HG03103 (cell line): ENCODE measurements around the gene HNRNPA2B1.
A peak's percentile ranks its signal among the peaks of the same experiment; 100 is the strongest.

Source experiments
- ATAC-seq: cut with Tn5 transposase; IDR thresholded peaks from one replicate; pipeline ENCODE4 v1.9.1; 2021; ENCODE audit warnings: low read depth; ENCODE audit not compliant: unreplicated experiment

The HNRNPA2B1 gene

GRCh38 chr7:26200444-26201246 is at the start of gene HNRNPA2B1:
Gene HNRNPA2B1 (minus strand): TSS chr7:26200746. CDS start chr7:26200577, 169 bp downstream.
- ATAC-seq: peak; percentile 48

- ATAC-seq: no peak
Measured at GRCh38 chr7:26250239-26250638, 49.7 kb upstream of the HNRNPA2B1 start.

GRCh38 chr7:26245150-26245549 is 44.6 kb upstream of the HNRNPA2B1 start:
- no peak for ATAC-seq

DNA sequence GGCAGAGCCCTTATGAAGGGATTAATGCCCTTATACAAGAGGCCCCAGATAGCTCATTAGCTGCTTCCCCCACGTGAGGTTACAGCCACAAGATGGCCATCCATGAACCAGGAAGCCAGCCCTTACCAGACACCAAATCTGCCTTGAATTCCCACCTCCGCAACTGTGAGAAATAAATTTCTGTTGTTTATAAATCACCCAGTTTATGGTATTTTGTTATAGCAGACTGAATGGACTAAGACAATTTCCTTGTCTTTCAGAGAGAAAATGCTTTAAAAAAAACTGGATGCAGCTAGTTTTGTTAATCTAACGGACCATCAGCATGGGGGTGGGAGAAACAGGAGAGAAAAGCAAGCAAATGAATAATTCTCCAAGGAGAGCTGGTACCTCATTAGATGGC is 37.5 kb upstream of the HNRNPA2B1 start:
- ATAC-seq: no peak

GRCh38 chr7:26237035-26237807 is 36.7 kb upstream of the HNRNPA2B1 start:
- ATAC-seq: no peak

GRCh38 chr7:26233902-26234511 is 33.5 kb upstream of the HNRNPA2B1 start:
- ATAC-seq: no peak

- ATAC-seq: no peak
Measured at GRCh38 chr7:26227987-26228386, 27.4 kb upstream of the HNRNPA2B1 start.

- no peak for ATAC-seq
Measured at GRCh38 chr7:26224359-26224758, 23.8 kb upstream of the HNRNPA2B1 start.

- ATAC-seq: no peak
Measured at GRCh38 chr7:26216049-26216448, 15.5 kb upstream of the HNRNPA2B1 start.

DNA sequence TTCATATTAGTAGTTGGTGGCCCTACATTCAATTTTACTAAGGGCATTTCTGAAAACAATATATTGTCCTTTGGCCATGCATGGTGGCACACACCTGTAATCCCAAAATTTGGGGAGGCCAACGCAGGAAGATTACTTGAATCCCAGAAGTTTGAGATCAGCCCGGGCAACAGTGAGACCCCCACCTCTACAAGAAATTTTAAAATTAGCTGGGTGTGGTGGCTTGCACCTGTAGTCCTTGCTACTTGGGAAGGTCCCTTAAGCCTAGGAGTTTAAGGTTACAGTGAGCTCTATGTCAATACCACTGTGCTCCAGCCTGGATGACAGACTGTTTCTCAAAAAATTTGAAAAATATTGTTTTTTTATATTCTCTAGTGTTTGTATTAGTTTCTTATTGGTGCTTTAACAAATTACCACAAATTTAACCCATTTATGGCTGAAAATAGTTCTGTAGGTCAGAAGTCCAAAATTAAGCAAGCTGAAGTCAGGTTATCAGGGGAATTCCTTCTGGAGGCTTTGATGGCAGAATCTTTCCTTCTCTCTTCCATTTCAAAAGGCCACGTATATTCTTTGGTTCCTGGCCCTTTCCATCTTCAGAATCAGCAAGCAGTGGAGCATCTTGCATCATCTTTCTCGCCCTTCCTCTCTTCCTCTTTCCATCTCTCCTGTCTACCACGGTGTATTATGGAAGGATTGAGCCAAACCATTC is 13.4 kb upstream of the HNRNPA2B1 start:
- ATAC-seq: no peak

DNA sequence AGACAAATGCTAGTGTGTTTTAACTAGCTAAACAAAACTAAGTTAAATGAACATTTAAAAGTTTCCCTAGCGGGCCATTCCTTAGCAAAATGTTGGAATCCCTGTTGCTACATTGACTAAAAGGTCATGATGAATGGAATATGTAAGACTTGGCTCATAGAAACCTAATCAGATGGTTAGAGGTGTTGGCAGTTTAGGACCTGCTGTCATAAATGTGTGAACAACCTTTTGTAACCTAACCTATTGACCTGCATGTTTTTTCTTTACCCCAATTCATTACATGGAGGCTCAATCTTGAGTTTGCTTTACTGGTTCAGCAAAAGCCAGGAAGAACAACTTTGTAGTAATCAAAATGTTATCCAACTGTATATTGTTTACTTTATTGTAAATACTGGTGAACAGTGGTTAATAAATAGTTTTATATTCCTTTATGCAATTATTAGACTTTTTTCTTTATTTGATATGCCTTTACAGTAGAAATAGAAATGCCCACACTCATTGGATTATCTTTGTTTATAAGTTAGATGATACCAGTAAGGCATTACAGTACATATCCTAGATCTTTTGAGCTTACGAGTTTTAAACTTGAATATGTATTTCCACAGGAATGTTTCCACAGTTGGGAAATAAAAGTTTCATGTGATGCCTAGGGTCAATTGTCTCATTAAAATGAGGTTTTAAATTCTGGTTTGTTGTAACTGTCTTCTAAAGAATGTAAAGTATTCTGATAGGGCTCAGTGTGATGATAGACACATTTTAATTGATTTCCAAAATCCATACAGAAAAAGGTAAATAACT is 12.6 kb upstream of the HNRNPA2B1 start:
- ATAC-seq: no peak

GRCh38 chr7:26208040-26208439 is 7.5 kb upstream of the HNRNPA2B1 start:
- no peak for ATAC-seq

DNA sequence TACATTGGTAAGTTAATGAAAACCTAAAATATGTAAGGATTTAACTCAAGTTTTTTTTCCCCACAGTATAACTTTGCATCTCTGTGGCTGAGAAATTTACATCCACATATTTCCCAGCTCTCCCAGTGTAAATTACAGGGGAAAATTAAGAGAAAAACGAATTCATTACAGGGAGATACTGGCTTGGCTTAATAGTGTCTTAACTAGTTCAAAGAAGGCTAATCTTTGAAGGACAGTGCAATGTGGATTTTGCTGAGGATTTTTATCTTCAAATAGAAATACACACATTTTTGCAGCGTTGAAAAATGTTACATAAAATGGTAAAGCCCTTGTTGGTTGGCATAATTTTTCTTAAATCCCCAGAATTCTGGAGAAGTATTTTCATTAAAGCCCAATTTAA is 2.5 kb upstream of the HNRNPA2B1 start:
- no peak for ATAC-seq

DNA sequence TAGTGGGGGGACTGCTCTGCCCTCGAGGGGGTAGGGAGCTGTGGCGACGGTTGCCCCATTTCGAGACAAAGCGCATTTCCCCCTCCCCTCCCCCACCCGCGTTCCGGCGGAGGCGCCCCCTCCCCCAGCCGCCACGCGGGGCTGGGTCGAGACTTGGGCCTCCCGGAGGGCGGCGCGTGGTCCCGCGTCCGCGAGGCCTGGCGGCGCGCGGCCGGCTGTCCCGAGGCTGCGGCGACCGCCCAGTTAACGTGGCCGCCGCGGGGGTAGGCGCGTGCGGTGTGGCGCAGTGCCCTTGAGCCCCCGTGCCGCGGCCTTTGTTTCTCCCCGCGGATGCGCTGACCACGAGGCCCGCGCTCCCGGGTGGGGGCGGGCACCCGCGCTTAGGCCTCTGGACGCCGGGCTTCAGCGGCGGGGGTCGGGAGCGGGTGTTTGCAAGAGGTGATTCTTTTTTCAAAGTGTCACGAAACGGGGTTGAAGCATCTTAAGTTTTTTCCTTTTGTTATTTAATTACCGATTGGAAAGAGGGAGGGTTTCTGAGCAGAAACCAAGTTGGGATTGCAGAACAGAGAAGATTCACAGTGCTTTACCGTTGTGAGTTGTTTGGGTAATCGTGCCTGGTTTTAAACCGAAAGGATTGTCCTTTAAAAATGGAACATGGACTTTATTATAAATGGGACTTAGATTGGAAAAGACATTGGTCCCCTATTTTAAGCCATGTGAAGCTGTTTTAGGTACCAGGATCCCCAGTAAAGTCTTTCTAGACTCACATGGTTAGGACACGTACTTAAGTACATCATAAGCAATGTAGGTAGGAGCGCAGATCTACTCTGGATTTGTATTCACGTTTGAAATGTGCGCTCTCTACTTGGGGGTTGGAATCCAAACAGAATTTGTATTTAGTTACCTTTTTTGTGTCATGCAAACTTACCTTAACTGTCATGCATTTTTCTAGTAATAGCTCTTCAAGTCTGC is 1.8 kb upstream of the HNRNPA2B1 start:
- ATAC-seq: no peak

DNA sequence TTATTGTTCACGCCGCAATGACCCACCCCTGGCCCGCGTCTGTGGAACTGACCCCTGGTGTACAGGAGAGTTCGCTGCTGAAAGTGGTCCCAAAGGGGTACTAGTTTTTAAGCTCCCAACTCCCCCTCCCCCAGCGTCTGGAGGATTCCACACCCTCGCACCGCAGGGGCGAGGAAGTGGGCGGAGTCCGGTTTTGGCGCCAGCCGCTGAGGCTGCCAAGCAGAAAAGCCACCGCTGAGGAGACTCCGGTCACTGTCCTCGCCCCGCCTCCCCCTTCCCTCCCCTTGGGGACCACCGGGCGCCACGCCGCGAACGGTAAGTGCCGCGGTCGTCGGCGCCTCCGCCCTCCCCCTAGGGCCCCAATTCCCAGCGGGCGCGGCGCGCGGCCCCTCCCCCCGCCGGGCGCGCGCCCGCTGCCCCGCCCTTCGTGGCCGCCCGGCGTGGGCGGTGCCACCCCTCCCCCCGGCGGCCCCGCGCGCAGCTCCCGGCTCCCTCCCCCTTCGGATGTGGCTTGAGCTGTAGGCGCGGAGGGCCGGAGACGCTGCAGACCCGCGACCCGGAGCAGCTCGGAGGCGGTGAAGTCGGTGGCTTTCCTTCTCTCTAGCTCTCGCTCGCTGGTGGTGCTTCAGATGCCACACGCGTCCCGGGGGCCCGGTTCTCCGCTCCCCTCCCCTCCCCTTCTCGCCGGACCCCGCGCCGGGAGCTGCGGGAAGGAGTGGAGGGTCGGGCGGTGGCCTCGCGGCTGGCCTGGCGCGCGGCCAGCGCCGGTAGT is 887 bp upstream of the HNRNPA2B1 start, which contains the start of gene CBX3:
Gene CBX3, plus strand, starts transcription at position 499 of the 772 bp plus-strand sequence. CDS start 1,254 bp downstream, outside the sequence.
- peak; percentile 38 for ATAC-seq

DNA sequence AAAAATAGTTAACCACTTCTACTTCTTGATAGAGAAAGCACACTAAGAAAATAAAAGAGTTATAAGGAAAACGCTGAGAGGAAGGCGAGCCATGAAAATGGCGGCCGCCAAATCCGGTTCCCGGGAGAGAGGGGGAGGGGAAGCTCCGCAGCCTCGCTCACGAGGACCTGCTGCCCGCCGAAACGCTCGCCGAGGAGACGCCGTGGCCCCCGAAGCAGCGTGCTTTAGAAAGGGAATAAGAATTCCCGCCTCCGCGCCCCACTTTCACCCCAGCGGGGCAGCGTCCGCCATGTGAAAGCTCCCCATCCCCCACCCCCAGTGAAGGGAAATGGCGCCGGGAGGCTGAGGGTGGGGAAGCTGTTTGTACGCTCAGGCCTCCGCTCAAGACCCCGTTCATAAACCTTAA is 505 bp downstream of the HNRNPA2B1 start:
- ATAC-seq: no peak

- no peak for ATAC-seq
Measured at GRCh38 chr7:26199301-26200037, 1.1 kb downstream of the HNRNPA2B1 start.
